NB4 (cell line): ENCODE measurements around the gene MMD2.

Experiments
- POLR2A ChIP-seq: IDR thresholded peaks from 2 replicates; pipeline ENCODE4 v1.6.1; 2011; ENCODE audit warnings: mild to moderate bottlenecking; ENCODE audit not compliant: insufficient read length; ENCODE audit errors: extremely low read depth
- TF ChIP-seq, protein P1 (sequence below): IDR thresholded peaks from one replicate; pipeline ENCODE4 v1.5.1; 2012; ENCODE audit warnings: low read depth, low read length

DNA sequence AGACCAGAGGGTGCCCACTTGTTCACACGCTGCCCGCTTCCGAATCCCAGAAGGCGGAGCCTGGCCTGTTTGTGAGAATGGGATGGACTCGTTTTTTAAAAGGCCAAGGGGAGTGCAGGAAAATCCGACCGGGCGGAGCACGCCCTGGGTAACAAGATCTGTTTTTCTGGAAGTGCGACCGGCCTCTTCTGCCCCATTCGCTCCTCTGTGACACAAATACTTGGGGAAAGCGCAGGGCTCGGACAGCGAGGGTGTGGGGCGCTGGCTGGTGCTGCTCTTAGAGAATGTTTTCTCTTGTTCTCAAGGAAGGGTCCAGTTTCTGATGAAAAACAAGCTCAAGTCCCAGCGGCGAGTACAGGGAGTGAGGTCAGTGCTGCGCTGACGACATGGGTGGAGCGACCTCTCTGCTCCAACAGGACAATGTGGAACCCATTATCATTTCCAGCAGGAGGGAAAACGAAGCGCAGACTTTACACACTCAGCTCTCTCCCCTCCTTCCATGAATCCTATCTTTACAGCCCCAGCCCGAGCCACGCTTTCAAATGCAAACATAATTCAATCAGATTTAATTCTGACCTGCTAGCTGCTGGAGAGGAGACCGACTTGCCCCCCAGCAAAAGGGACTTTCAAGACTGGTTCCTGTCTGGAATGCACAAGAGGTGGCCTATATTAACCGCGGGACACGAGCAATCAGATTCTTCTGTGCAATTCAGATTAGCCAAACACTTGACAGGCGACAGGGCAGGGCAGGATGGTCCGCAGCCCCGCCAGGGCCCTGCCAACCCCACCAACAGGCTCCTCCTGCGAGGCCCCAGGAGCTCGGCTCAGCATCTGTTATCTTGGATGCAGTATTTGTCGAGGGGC, 76.6 kb downstream of the MMD2 start:
- TF ChIP-seq, protein P1, sequence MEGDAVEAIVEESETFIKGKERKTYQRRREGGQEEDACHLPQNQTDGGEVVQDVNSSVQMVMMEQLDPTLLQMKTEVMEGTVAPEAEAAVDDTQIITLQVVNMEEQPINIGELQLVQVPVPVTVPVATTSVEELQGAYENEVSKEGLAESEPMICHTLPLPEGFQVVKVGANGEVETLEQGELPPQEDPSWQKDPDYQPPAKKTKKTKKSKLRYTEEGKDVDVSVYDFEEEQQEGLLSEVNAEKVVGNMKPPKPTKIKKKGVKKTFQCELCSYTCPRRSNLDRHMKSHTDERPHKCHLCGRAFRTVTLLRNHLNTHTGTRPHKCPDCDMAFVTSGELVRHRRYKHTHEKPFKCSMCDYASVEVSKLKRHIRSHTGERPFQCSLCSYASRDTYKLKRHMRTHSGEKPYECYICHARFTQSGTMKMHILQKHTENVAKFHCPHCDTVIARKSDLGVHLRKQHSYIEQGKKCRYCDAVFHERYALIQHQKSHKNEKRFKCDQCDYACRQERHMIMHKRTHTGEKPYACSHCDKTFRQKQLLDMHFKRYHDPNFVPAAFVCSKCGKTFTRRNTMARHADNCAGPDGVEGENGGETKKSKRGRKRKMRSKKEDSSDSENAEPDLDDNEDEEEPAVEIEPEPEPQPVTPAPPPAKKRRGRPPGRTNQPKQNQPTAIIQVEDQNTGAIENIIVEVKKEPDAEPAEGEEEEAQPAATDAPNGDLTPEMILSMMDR, result no peak
- TF ChIP-seq POLR2A, result no peak
